ENCODE data around the gene DCP1B. TPM values are rescaled to one million over a fixed set of nuclear protein-coding genes. Genes with fewer than 3 reads are reported as not detected.

The DCP1B gene
- total and polyA plus RNA-seq, 2 experiments from 2014 or later: 27.8 to 27.9 TPM

- Histone ChIP-seq H3K4me1 (ENCODE audit: low read depth) (peaks cover 4% of the 10 kb centered on the region), H3K27ac (no peak overlapping the region), H3K27me3 (no peaks in the 10 kb centered on the region), H3K9me3 (ENCODE audit: low read depth) (no peaks in the 10 kb centered on the region), H3K36me3 (no peaks in the 10 kb centered on the region), H3K4me3 (no peak overlapping the region)
- DNase-seq (ENCODE audit: low read depth in 1 of 2, low spot score in 1 of 2): peak in 1 of 2 donors; percentile 74
- TF ChIP-seq CTCF (IDR thresholded peaks at IDR 0.05; ENCODE audit: low read depth, low read length): no peak
These were observed 45.6 kb upstream of the DCP1B start for GRCh38 chr12:2049604-2050540.

- no peak for TF ChIP-seq CTCF (IDR thresholded peaks at IDR 0.05; ENCODE audit: low read depth, low read length)
- Histone ChIP-seq H3K4me3 (no peak overlapping the region), H3K4me1 (ENCODE audit: low read depth) (no peaks in the 10 kb centered on the region), H3K36me3 (no peaks in the 10 kb centered on the region), H3K9me3 (ENCODE audit: low read depth) (no peaks in the 10 kb centered on the region), H3K27me3 (no peaks in the 10 kb centered on the region), H3K27ac (no peak overlapping the region)
- DNase-seq (ENCODE audit: low read depth in 1 of 2, low spot score in 1 of 2): no peak
These were observed 43.5 kb upstream of the DCP1B start for GRCh38 chr12:2047752-2048151.

GRCh38 chr12:2046957-2047356, 42.7 kb upstream of the DCP1B start:
- no peak overlapping the region for H3K4me3 ChIP-seq
- no peak overlapping the region for H3K27ac ChIP-seq
- H3K4me1 ChIP-seq (ENCODE audit: low read depth): no peaks in the 10 kb centered on the region
- no peaks in the 10 kb centered on the region for H3K9me3 ChIP-seq (ENCODE audit: low read depth)
- no peaks in the 10 kb centered on the region for H3K36me3 ChIP-seq
- no peak for TF ChIP-seq CTCF (IDR thresholded peaks at IDR 0.05; ENCODE audit: low read depth, low read length)
- DNase-seq (ENCODE audit: low read depth in 1 of 2, low spot score in 1 of 2): no peak
- no peaks in the 10 kb centered on the region for H3K27me3 ChIP-seq

GRCh38 chr12:2044165-2044564, 39.9 kb upstream of the DCP1B start:
- Histone ChIP-seq H3K9me3 (ENCODE audit: low read depth) (no peaks in the 10 kb centered on the region), H3K27me3 (no peaks in the 10 kb centered on the region), H3K4me1 (ENCODE audit: low read depth) (no peaks in the 10 kb centered on the region), H3K4me3 (no peak overlapping the region), H3K27ac (no peak overlapping the region), H3K36me3 (no peaks in the 10 kb centered on the region)
- no peak for TF ChIP-seq CTCF (IDR thresholded peaks at IDR 0.05; ENCODE audit: low read depth, low read length)
- DNase-seq (ENCODE audit: low read depth in 1 of 2, low spot score in 1 of 2): no peak

GRCh38 chr12:2043054-2043453, 38.8 kb upstream of the DCP1B start:
- Histone ChIP-seq H3K27me3 (no peaks in the 10 kb centered on the region), H3K36me3 (no peaks in the 10 kb centered on the region), H3K4me1 (ENCODE audit: low read depth) (no peaks in the 10 kb centered on the region), H3K9me3 (ENCODE audit: low read depth) (no peaks in the 10 kb centered on the region), H3K4me3 (no peak overlapping the region), H3K27ac (no peak overlapping the region)
- DNase-seq (ENCODE audit: low read depth in 1 of 2, low spot score in 1 of 2): no peak
- no peak for TF ChIP-seq CTCF (IDR thresholded peaks at IDR 0.05; ENCODE audit: low read depth, low read length)
